DND-41 (cell line): ENCODE results near the gene HS3ST3B1.

ENCODE experiments used
- CTCF ChIP-seq: IDR thresholded peaks from 2 replicates; pipeline ENCODE4 v1.5.1; 2012; ENCODE audit warnings: borderline replicate concordance, low read length, moderate library complexity, mild to moderate bottlenecking; ENCODE audit not compliant: poor library complexity, severe bottlenecking; ENCODE audit errors: extremely low read depth
- EZH2 ChIP-seq: IDR thresholded peaks from 3 replicates; pipeline ENCODE4 v1.6.1; 2012; ENCODE audit warnings: borderline replicate concordance, low read depth, mild to moderate bottlenecking, moderate library complexity, low read length, inconsistent platforms; ENCODE audit not compliant: severe bottlenecking

GRCh38 chr17:14351493-14351892, 50.6 kb downstream of the HS3ST3B1 start:
- TF ChIP-seq CTCF (no peak), EZH2 (no peak)
